DND-41 (cell line): ENCODE measurements around the gene CCDC63.

Source experiments
- ATAC-seq: fragments of 200-7000 bp; cut with Tn5 transposase; 3 replicates; pipeline ENCODE4 v1.9.1; 2021; ENCODE audit warnings: low read depth; ENCODE audit not compliant: insufficient read depth
- DNase-seq: peaks from one replicate; pipeline ENCODE4 v3.0.0-alpha.2; 2020
- H2AFZ ChIP-seq: 2 replicates; pipeline ENCODE4 v1.6.0; 2012; ENCODE audit warnings: low read depth, low read length
- H3K27ac ChIP-seq: 2 replicates; pipeline ENCODE4 v1.5.1; 2012; ENCODE audit warnings: low read length, inconsistent platforms
- H3K27me3 ChIP-seq: fragments of 200-600 bp; sonication (generic); 2 replicates; pipeline ENCODE4 v1.6.0; 2012; ENCODE audit warnings: low read length, mild to moderate bottlenecking, inconsistent platforms; ENCODE audit not compliant: insufficient read depth, poor library complexity
- H3K36me3 ChIP-seq: 2 replicates; pipeline ENCODE4 v1.5.1; 2012; ENCODE audit warnings: low read length, inconsistent platforms; ENCODE audit not compliant: insufficient read depth
- H3K4me1 ChIP-seq: 2 replicates; pipeline ENCODE4 v1.5.1; 2012; ENCODE audit warnings: mild to moderate bottlenecking, low read length; ENCODE audit not compliant: insufficient read depth
- H3K4me2 ChIP-seq: 2 replicates; pipeline ENCODE4 v1.6.0; 2012; ENCODE audit warnings: mild to moderate bottlenecking, moderate library complexity, low read length, inconsistent platforms; ENCODE audit not compliant: insufficient read depth
- H3K4me3 ChIP-seq, 2 experiments: fragments of 200-600 bp in 1 of 2; shearing (Covaris generic) in 1 of 2; 2 replicates each; pipeline ENCODE4 v1.5.1; 2012 to 2016; ENCODE audit warnings: inconsistent platforms in 2 of 2, low read length in 2 of 2, mild to moderate bottlenecking in 2 of 2, low read depth in 1 of 2, moderate library complexity in 1 of 2
- H3K79me2 ChIP-seq: 2 replicates; pipeline ENCODE4 v1.6.0; 2012; ENCODE audit warnings: low read length, inconsistent platforms; ENCODE audit not compliant: insufficient read depth
- H3K9ac ChIP-seq: 2 replicates; pipeline ENCODE4 v1.6.0; 2012; ENCODE audit warnings: low read depth, mild to moderate bottlenecking, inconsistent platforms, low read length, moderate library complexity
- H3K9me3 ChIP-seq: 2 replicates; pipeline ENCODE4 v1.5.1; 2012; ENCODE audit warnings: low read length, moderate library complexity, mild to moderate bottlenecking, inconsistent platforms; ENCODE audit not compliant: insufficient read depth, severe bottlenecking
- H4K20me1 ChIP-seq: 2 replicates; pipeline ENCODE4 v1.6.0; 2012; ENCODE audit warnings: low read length; ENCODE audit not compliant: insufficient read depth
- EZH2 ChIP-seq: IDR thresholded peaks from 3 replicates; pipeline ENCODE4 v1.6.1; 2012; ENCODE audit warnings: borderline replicate concordance, low read depth, mild to moderate bottlenecking, moderate library complexity, low read length, inconsistent platforms; ENCODE audit not compliant: severe bottlenecking
- TF ChIP-seq, protein P1 (sequence below): IDR thresholded peaks from 2 replicates; pipeline ENCODE4 v1.5.1; 2012; ENCODE audit warnings: borderline replicate concordance, low read length, moderate library complexity, mild to moderate bottlenecking; ENCODE audit not compliant: poor library complexity, severe bottlenecking; ENCODE audit errors: extremely low read depth

The CCDC63 gene

DNA sequence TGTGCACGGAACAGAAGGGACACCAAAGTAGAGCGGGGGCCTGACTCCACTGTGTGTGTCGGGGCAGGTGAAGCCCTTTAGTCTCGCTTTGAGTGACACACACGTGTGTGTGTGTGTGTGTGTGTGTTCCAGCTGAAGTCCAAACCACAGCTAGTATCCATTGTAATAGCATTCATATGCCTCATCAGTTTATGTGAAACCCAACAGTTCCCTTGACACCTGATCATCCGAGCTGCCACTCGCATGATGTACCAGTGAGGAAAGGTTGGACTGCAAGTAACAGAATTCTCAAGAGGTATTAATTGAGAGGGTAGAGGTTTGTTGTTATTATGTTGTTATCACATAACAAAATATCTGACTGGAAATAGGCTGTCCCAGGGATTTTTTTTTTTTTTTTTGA lies 16.4 kb downstream of the CCDC63 start:
- ATAC-seq (no peak), DNase-seq (no peak)
- H3K27ac ChIP-seq = no peak overlapping the region
- H3K36me3 ChIP-seq = no peaks in the 10 kb centered on the region
- no peak overlapping the region for H2AFZ ChIP-seq
- H3K9ac ChIP-seq = no peak overlapping the region
- H3K4me3 ChIP-seq = no peak overlapping the region
- no peaks in the 10 kb centered on the region for H3K27me3 ChIP-seq
- H3K9me3 ChIP-seq = no peaks in the 10 kb centered on the region
- H3K79me2 ChIP-seq = no peaks in the 10 kb centered on the region
- TF ChIP-seq, protein P1, sequence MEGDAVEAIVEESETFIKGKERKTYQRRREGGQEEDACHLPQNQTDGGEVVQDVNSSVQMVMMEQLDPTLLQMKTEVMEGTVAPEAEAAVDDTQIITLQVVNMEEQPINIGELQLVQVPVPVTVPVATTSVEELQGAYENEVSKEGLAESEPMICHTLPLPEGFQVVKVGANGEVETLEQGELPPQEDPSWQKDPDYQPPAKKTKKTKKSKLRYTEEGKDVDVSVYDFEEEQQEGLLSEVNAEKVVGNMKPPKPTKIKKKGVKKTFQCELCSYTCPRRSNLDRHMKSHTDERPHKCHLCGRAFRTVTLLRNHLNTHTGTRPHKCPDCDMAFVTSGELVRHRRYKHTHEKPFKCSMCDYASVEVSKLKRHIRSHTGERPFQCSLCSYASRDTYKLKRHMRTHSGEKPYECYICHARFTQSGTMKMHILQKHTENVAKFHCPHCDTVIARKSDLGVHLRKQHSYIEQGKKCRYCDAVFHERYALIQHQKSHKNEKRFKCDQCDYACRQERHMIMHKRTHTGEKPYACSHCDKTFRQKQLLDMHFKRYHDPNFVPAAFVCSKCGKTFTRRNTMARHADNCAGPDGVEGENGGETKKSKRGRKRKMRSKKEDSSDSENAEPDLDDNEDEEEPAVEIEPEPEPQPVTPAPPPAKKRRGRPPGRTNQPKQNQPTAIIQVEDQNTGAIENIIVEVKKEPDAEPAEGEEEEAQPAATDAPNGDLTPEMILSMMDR = no peak
- no peak for TF ChIP-seq EZH2
- no peak overlapping the region for H3K4me2 ChIP-seq
- H3K4me1 ChIP-seq = no peaks in the 10 kb centered on the region
- H4K20me1 ChIP-seq = no peaks in the 10 kb centered on the region

DNA sequence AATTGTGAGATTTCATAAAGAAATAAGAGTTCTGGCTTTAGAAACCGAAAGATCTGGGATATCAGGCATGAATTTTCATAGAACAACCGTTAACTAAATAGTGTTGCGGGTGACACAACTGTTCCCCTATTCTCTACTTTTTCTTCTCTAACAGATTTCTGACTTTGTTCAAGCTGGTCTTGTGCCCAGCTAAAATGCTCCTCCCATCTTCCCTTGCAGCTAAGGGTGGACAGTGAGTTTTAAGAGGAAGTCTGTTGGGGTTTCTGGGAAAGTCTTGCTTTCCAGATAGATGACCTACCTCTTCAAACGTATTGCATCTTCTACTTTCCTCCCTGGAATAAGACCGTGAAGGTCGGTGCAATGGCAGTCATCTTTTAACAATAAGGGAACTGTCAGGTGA lies 18.7 kb downstream of the CCDC63 start:
- Histone ChIP-seq H2AFZ (no peak overlapping the region), H3K9ac (no peak overlapping the region), H3K27ac (no peak overlapping the region), H3K27me3 (no peaks in the 10 kb centered on the region), H3K9me3 (peaks cover 3% of the 10 kb centered on the region), H3K79me2 (no peaks in the 10 kb centered on the region), H3K4me1 (no peaks in the 10 kb centered on the region), H3K4me3 (no peak overlapping the region), H3K4me2 (no peak overlapping the region), H4K20me1 (no peaks in the 10 kb centered on the region), H3K36me3 (no peaks in the 10 kb centered on the region)
- DNase-seq (no peak), ATAC-seq (no peak)
- TF ChIP-seq, protein P1 = no peak
- no peak for TF ChIP-seq EZH2

DNA sequence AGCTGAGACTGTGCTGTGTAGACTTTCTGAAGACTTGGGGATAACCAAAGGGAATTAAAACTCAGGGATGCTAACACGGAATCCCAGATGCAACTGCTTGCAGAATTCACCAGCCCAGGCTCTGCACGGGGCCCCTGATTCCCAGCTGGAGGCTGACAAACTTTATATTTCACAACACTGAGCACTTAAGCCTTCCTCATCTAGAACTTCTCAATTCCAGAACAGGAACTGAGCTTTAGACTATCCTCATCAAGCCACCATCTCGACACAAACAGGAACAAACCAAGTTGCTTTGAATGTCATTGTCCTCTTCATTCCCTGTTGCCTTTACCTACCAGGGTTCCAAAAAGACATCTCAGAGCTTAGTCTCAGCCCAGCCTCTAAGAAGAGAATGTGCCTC lies 22.2 kb downstream of the CCDC63 start:
- Histone ChIP-seq H3K79me2 (no peaks in the 10 kb centered on the region), H3K27ac (no peak overlapping the region), H3K4me2 (no peak overlapping the region), H4K20me1 (no peaks in the 10 kb centered on the region), H3K9ac (no peak overlapping the region), H2AFZ (no peak overlapping the region), H3K4me1 (no peaks in the 10 kb centered on the region), H3K27me3 (no peaks in the 10 kb centered on the region), H3K36me3 (no peaks in the 10 kb centered on the region), H3K9me3 (peaks cover 3% of the 10 kb centered on the region), H3K4me3 (no peak overlapping the region)
- TF ChIP-seq, protein P1 = no peak
- no peak for TF ChIP-seq EZH2
- DNase-seq = no peak
- no peak for ATAC-seq

DNA sequence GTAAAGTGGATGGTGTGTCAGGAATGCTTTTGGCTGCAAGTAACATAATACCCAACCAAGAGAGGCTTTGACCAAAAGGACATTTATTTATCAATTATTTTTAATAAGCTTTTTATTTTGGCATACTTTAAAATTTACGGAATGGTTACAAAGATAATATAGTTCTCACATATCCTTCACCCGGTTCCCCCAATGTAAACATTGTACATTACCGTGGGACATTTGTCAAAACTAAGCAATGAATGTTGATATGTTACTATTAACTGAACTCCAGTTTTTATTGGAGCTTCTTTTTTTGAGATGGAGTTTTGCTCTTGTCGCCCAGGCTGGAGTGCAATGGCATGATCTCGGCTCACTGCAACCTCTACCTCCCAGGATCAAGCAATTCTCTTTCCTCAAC lies 23.0 kb downstream of the CCDC63 start:
- Histone ChIP-seq H4K20me1 (no peaks in the 10 kb centered on the region), H2AFZ (no peak overlapping the region), H3K36me3 (no peaks in the 10 kb centered on the region), H3K4me2 (no peak overlapping the region), H3K4me3 (no peak overlapping the region), H3K9me3 (peaks cover 3% of the 10 kb centered on the region), H3K27me3 (no peaks in the 10 kb centered on the region), H3K4me1 (no peaks in the 10 kb centered on the region), H3K27ac (no peak overlapping the region), H3K79me2 (no peaks in the 10 kb centered on the region), H3K9ac (no peak overlapping the region)
- TF ChIP-seq EZH2 = no peak
- TF ChIP-seq, protein P1 = no peak
- DNase-seq (no peak), ATAC-seq (no peak)
